Measurements from ENCODE around the gene HSPA12A.

- TF ChIP-seq GABPA (IDR thresholded peaks at IDR 0.05; ENCODE audit: low read depth, low read length) (no peak), GABPA (CRISPR knock-in tag; IDR thresholded peaks at IDR 0.05; ENCODE audit: low read depth) (no peak), SMAD3 (CRISPR knock-in tag; IDR thresholded peaks at IDR 0.05) (no peak), GATAD2A (CRISPR knock-in tag; IDR thresholded peaks at IDR 0.05) (no peak), SP1 (IDR thresholded peaks at IDR 0.05) (no peak), SP1 (CRISPR knock-in tag; IDR thresholded peaks at IDR 0.05) (no peak), CTCF (CRISPR knock-in tag; IDR thresholded peaks at IDR 0.05) (no peak), ZNF713 (CRISPR knock-in tag; IDR thresholded peaks at IDR 0.05) (no peak), GMEB1 (CRISPR knock-in tag; IDR thresholded peaks at IDR 0.05; ENCODE audit: borderline replicate concordance) (no peak), SETDB1 (CRISPR knock-in tag; IDR thresholded peaks at IDR 0.05; ENCODE audit: borderline replicate concordance) (no peak)
Observed at GRCh38 chr10:116774728-116775151, 32.4 kb upstream of the HSPA12A start.
